ENCODE results near the gene TRANK1. TPM values are rescaled to one million over a fixed set of nuclear protein-coding genes. Genes with fewer than 3 reads are reported as not detected.

Gene TRANK1
- total RNA-seq, 1 experiment from 2014 or later, result 0.62 TPM

DNA sequence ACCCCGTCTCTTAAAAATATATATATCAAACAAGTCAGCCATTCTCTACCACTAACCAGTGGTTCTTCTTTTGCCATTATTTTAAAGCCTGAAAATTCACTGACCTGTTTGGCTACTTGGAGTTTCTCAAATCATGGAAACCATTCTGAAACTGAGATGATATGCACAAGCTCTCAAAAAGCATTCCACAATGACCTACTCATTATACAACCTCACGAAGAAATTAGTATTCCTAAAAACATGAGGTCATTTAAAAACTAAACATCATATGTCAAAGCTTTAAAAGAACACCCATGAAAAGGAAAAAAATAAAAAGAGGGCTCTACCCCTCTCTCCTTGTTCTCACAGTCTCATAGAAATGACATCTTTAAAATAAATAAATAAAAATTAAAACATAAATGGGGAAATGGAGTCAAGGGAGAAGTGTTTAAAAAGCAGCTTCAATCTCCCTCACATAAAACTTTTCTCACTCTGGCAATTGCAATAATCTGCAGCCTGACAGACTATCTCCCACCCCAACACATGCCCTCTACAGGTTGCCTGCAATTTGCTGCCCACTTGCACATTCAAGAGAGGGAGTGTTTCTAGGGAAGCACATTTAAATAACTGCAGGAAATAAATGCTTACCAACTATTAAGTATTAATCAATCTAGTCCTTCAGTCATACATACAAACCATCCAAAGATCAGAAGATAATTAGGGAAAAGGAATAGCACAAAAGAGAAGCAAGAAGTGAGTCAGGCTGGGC lies 73.3 kb downstream of the TRANK1 start:
- H3K27me3 ChIP-seq (ENCODE audit: control insufficient read depth, insufficient read depth, low read length), result no peaks in the 10 kb centered on the region
- DNase-seq, result no peak
- no peaks in the 10 kb centered on the region for H3K36me3 ChIP-seq (replicated peaks; ENCODE audit: control insufficient read depth, insufficient read depth, low read length)
- H3K4me3 ChIP-seq (ENCODE audit: insufficient read depth, low read depth, low read length), result no peak overlapping the region

DNA sequence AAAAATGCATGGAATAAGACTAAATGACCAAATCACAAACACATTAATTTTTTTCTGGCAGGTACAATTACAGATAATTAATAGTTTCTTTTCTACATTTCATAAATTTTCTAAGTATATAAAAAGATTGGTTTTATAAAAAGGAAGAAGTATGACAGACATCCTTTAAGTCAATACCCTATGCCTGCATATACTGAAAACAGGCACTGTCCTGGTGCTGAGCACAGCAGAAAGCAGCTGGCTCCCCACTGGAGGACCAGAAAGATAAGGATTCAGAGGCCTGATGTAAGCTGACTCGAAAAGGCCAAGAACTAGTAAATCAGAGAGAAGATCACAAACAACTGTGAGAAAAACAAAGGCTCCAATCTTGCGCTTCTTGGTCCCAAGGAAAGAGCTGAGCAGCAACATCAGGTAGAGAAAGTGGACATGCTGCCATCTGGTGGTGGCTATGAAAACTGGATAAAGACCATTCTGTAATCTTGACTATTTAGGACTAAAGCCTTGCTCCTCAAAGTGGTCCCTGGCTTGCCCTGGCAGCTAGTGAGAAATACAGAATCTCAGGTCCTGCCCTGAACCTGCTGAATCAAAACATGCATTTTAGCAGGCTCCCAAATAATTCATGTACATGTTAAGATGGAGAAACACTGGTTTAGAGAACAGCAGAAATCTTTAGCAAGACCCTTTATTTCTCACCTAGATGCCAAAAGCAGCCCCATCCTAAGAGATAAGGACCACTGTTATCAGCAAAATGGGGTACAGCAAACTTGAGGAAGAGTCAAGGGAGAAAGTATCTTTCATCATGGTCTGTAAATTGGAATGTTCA lies 76.0 kb downstream of the TRANK1 start:
- peak; percentile 49 for DNase-seq
- Histone ChIP-seq H3K36me3 (replicated peaks; ENCODE audit: control insufficient read depth, insufficient read depth, low read length) (no peaks in the 10 kb centered on the region; the same call in 1 of the 2 replicates), H3K4me3 (ENCODE audit: insufficient read depth, low read depth, low read length) (no peak overlapping the region), H3K27me3 (ENCODE audit: control insufficient read depth, insufficient read depth, low read length) (no peaks in the 10 kb centered on the region)

DNA sequence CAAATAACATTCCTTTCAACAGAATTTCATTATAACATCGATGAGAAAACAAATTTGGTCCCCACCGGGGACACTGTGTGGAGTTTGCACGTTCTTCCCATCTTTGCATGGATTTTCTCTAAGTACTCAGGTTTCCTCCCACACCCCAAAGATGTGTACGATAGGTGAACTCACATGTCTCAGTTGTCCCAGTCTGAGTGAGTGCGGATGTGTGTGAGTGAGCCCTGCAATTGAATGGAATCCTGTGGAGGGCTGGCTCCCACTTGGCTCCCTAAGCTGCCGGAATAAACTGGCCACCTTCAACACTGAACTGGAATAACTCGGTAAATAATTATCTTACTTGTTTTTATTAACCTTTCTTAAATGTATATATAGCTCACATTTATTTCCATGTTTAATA lies 77.0 kb downstream of the TRANK1 start:
- H3K27me3 ChIP-seq (ENCODE audit: control insufficient read depth, insufficient read depth, low read length), result no peaks in the 10 kb centered on the region
- H3K36me3 ChIP-seq (replicated peaks; ENCODE audit: control insufficient read depth, insufficient read depth, low read length), result no peaks in the 10 kb centered on the region; the same call in 1 of the 2 replicates
- no peak overlapping the region for H3K4me3 ChIP-seq (ENCODE audit: insufficient read depth, low read depth, low read length)
- DNase-seq, result peak; percentile 13

DNA sequence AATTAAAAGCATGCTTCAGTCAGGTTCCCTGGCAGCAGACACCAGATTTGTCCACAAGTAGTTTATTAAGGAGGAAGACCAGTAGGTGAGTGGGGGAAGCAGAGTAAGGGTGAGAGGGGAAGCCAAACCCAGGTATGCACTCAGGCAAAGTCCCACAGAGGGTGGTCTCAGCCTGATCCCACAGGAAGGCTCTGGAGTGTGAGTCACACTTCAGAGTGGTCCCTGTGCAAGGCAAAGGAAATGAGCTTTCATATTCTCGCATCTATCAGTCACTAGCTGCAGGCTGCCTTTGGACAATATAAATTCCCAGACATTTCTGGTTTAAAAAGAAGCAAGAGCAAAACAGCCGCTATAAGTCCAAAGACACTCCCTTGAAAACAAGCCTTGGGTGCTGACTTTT lies 78.5 kb downstream of the TRANK1 start:
- Histone ChIP-seq H3K36me3 (replicated peaks; ENCODE audit: control insufficient read depth, insufficient read depth, low read length) (no peaks in the 10 kb centered on the region; the same call in 1 of the 2 replicates), H3K4me3 (ENCODE audit: insufficient read depth, low read depth, low read length) (no peak overlapping the region), H3K27me3 (ENCODE audit: control insufficient read depth, insufficient read depth, low read length) (no peaks in the 10 kb centered on the region)
- DNase-seq, result no peak

DNA sequence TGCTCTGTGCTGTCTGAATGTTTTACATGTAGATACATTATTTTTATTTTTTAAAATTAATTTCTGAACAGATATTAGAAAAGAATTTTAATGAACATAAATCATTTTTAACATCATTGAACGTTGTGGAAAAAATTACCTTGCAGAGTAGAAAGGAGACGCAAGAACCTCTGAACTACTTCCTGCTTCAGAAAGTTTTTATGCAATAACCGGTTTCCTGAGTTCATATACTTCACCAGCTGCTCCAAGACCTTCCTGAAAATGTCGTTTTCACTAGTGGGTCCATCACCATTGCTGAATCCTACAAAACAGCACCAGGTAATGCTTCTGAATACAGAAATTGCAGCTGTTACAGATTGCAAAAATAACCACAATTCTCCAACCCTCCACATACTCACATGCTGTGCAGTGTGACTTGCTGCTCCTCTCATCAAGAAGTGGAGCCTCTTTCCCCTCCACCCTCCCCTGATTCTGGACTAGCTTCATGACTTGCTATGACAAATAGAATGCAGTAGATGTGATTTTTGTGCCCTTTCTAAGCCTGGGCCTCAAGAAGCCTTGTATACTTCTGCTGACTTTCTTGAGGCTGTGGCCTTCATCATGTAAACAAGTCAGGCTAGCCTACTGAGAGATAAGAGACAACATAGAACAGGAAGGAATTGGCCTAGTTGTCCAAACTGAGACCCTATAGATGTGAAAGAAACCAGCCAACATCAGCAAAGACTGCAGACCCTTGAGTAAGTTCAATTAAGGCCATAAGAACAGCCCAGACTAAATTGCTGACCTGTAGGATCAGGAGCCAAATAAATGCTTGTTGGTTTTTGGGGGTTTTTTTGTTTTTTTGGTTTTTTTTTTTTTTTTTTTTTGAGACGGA lies 80.4 kb downstream of the TRANK1 start:
- Histone ChIP-seq H3K36me3 (replicated peaks; ENCODE audit: control insufficient read depth, insufficient read depth, low read length) (no peaks in the 10 kb centered on the region; the same call in none of the 2 replicates), H3K4me3 (ENCODE audit: insufficient read depth, low read depth, low read length) (no peak overlapping the region), H3K27me3 (ENCODE audit: control insufficient read depth, insufficient read depth, low read length) (no peaks in the 10 kb centered on the region)
- no peak for DNase-seq

DNA sequence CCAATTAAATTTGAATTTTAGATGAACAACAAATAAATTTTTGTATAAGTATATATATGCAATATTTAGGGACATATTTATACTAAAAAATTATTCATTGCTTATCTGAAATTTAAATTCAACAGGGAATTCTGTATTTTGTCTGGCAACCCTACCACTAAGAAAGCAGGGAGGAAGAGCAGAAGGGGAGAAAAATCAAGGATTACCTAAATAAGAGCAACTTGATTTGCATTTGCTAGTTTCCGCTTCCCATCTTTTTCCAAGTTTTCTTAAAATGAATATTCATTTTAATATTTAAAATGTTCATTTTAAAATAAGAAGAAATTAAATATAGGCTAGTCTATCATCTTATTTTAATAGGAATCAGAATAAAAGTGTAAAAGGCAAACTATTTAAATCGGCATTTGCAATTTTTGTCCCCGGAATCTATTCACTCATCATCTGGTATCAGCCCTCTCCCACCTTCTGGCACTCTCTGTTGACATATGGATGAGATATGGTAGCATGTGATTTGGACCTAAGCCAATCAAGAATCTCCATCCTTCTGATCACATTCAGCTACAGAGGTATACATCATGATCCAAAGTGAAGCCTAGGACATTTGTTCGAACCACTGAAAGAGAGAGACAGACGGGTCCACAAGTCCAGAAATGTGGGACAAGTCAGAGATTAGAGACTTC lies 82.6 kb downstream of the TRANK1 start:
- no peak for DNase-seq
- H3K36me3 ChIP-seq (replicated peaks; ENCODE audit: control insufficient read depth, insufficient read depth, low read length), result no peaks in the 10 kb centered on the region; the same call in none of the 2 replicates
- no peak overlapping the region for H3K4me3 ChIP-seq (ENCODE audit: insufficient read depth, low read depth, low read length)
- no peaks in the 10 kb centered on the region for H3K27me3 ChIP-seq (ENCODE audit: control insufficient read depth, insufficient read depth, low read length)

DNA sequence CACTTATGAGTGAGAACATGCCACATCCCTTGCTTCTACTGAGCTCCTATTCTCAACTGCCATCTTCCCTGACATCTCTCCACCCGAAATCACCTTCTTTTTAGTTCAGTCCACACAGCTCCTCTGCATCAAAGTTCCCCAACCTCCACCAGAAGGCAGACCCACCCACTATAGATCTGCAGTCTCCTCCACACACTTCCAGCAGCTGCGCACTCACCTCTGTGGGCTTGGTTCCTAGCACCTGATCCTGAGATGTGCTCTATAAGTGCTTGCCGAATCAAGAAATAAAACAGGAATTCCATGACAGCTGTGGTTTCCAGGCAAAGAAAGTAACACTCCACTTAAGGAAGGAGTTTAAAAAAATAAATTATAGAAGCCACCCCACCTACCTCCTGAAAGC lies 85.4 kb downstream of the TRANK1 start:
- no peaks in the 10 kb centered on the region for H3K27me3 ChIP-seq (ENCODE audit: control insufficient read depth, insufficient read depth, low read length)

DNA sequence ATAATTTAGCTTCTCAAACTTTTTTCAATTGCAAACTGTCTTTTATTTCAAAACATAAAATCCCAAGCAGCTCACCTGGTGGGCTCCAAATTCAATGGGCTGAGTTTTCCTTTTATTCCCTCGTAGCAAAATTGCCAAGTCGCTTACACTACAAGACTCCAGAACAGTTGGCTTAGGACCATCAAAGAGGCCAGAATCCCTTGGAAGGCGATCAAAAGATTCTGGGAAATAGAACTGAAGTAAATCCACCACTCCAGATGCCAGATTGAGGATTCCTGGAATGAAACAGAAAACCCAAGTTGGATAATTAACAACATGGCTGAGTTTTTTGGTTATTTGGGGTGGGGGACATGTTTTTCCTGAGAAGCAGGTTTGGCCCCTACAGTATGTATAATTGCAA lies 92.8 kb downstream of the TRANK1 start:
- no peak overlapping the region for H3K4me3 ChIP-seq (ENCODE audit: insufficient read depth, low read depth, low read length)
- peaks cover 2% of the 10 kb centered on the region; the same call in 1 of the 2 replicates for H3K36me3 ChIP-seq (replicated peaks; ENCODE audit: control insufficient read depth, insufficient read depth, low read length)
- no peak for DNase-seq
- H3K27me3 ChIP-seq (ENCODE audit: control insufficient read depth, insufficient read depth, low read length), result no peaks in the 10 kb centered on the region

More for the DNA sequence above, 85.4 kb downstream of the TRANK1 start:
- Histone ChIP-seq H3K4me3 (ENCODE audit: insufficient read depth, low read depth, low read length) (no peak overlapping the region), H3K36me3 (replicated peaks; ENCODE audit: control insufficient read depth, insufficient read depth, low read length) (no peaks in the 10 kb centered on the region; the same call in none of the 2 replicates)
- DNase-seq, result no peak

DNA sequence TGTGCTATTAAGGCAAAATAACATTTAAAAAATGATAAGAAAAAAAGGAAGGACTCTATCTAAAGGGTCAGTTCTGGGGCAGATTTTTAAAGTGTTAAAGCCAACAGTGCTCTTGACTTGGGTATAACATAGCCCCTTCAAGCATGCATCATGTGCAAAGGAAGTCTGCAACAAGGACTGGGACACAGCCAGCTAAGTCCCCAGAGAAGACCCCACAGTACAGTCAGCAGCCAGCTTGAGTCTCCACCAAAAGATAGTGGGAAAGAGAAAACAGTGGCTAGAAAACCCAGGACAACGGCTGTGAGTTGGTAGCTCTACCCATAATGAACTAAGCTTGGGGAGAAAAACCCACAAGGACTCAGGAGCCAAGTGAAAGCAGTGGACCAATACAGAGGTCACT lies 94.1 kb downstream of the TRANK1 start:
- no peak overlapping the region for H3K4me3 ChIP-seq (ENCODE audit: insufficient read depth, low read depth, low read length)
- H3K27me3 ChIP-seq (ENCODE audit: control insufficient read depth, insufficient read depth, low read length), result no peaks in the 10 kb centered on the region
- peaks cover 2% of the 10 kb centered on the region; the same call in 1 of the 2 replicates for H3K36me3 ChIP-seq (replicated peaks; ENCODE audit: control insufficient read depth, insufficient read depth, low read length)
- DNase-seq, result no peak

DNA sequence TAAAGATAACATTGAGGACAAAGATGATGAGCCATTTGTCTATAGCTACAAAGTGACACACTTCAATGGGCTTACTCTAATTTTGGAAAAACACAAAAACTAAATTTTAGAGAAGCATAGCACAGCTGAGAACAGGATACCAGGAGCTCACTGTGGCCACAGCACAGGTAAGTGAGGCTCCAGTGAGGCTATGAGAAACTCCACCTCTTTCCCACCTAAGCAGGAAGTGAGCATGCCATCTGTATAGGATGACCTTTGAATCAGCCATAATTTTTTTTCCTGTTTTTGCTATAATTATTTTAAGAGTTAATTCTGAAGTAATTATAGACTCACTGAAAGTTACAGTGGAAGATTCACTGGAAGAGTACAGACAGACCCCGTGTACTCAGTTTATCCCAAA lies 98.4 kb downstream of the TRANK1 start:
- no peaks in the 10 kb centered on the region for H3K27me3 ChIP-seq (ENCODE audit: control insufficient read depth, insufficient read depth, low read length)
- DNase-seq, result no peak
- H3K4me3 ChIP-seq (ENCODE audit: insufficient read depth, low read depth, low read length), result no peak overlapping the region
- H3K36me3 ChIP-seq (replicated peaks; ENCODE audit: control insufficient read depth, insufficient read depth, low read length), result peaks cover 2% of the 10 kb centered on the region; the same call in 1 of the 2 replicates

DNA sequence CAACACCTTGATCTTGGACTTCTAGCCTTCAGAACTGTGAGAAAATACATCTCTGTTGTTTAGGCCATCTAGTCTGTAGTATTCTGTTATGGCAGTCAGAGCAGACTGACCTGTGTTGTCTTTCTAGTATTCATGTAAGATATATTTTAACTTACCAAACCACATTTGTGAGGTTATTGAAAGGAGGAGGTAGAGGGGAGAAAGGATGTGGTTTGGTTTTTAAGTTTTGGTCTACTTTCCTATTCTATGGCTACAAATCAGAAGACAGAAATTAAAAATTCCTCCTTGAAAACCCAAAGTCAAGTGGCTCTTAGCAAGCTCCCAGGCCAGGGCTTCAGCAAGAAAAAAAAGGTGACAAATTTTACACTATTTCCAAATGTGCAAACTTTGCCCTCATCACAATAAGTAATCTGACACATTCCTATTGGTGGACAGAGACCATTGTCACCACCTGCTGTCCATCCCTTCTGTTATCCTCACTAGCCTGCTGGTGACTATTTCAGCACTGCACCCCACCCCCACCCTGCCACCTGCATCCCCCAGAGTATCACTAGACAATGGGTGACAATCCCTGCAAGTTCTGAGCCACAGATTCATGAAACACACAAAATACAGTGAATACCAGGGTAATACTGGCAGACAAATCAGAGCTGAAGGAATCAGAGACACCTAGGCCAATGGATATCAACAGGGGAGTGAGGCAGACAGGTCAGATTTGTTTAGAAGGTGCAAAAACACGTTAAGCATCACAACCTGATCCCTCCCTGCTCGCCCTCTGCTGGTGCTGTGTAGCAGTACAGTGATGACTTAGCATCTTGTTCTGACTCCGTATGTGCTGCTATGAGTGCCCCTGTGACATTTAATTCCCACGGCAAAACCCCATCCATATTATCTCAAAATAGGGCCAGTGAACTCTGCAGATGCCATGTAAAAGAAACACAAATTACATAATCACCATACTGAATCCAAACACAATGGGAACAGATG lies 101.5 kb downstream of the TRANK1 start:
- H3K27me3 ChIP-seq (ENCODE audit: control insufficient read depth, insufficient read depth, low read length), result no peaks in the 10 kb centered on the region
- H3K4me3 ChIP-seq (ENCODE audit: insufficient read depth, low read depth, low read length), result no peak overlapping the region
- no peaks in the 10 kb centered on the region for H3K36me3 ChIP-seq (replicated peaks; ENCODE audit: control insufficient read depth, insufficient read depth, low read length)
- DNase-seq, result peak; percentile 65

DNA sequence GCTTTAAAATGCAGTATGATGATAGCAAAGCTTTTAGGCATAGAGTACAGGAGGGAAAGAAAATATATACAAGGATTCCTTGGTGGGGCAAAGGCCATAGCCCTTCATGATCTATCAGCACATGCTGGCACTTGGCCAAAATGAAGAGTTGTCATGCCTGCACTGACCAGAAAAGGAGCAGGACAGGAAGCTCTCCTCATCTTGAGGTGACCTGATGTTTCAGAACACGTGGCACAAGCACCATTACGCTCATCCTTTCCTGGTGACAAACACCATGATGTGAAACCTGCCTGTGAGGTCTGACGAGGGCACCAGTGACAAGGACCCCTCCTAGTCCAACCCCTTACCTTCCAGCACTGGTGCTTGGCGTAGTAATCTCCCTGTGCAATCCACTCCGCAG lies 102.6 kb downstream of the TRANK1 start:
- DNase-seq, result no peak
- Histone ChIP-seq H3K27me3 (ENCODE audit: control insufficient read depth, insufficient read depth, low read length) (no peaks in the 10 kb centered on the region), H3K36me3 (replicated peaks; ENCODE audit: control insufficient read depth, insufficient read depth, low read length) (no peaks in the 10 kb centered on the region), H3K4me3 (ENCODE audit: insufficient read depth, low read depth, low read length) (no peak overlapping the region)

DNA sequence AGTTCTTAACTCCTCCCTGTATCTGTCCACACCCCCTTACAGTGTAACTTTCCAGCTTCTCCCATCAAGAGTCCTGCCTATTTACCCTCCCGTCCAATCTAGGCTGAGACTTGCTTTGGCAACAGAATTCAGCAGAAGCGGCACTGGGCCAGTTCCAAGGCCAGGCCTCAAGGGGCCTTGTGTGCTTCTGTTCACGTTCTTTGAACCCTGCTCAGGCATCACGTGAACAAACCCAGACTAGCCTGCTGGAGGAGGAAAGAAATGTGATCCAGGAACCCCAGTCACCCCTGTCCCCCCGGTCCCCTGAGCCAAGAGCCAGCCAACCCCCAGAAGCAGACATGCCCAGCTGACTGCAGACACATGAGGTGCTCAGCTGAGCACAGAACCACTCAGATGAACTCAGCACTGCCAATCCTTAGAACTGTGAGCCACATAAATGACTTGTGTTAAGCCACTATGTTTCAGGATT lies 104.4 kb downstream of the TRANK1 start:
- Histone ChIP-seq H3K36me3 (replicated peaks; ENCODE audit: control insufficient read depth, insufficient read depth, low read length) (no peaks in the 10 kb centered on the region), H3K4me3 (ENCODE audit: insufficient read depth, low read depth, low read length) (no peak overlapping the region), H3K27me3 (ENCODE audit: control insufficient read depth, insufficient read depth, low read length) (no peaks in the 10 kb centered on the region)
- no peak for DNase-seq

Measured in H7 (cell line).